Heart left ventricle (tissue), 16 donors: Measurements from ENCODE around the gene MAFG. TPM values are rescaled to one million over a fixed set of nuclear protein-coding genes. Genes with fewer than 3 reads are reported as not detected.

Source experiments
- ATAC-seq, 4 donors: fragments of 200-7000 bp; cut with Tn5 transposase; one replicate each; pipeline ENCODE4 v1.9.1; 2020 to 2022; ENCODE audit warnings: moderate library complexity in 4 of 4, mild to moderate bottlenecking in 3 of 4, moderate number of reproducible peaks in 1 of 4
- DNase-seq, 5 donors: peaks; one replicate each; pipeline ENCODE4 v3.0.0-alpha.2; 2020
- H3K27ac ChIP-seq, 12 donors: fragments of 200-600 bp; sonication (generic) in 4 of 12; one replicate each; pipeline versions ENCODE4 v1.5.0 to v1.8.0; 2016 to 2022; ENCODE audit warnings: mild to moderate bottlenecking in 2 of 12
- H3K27me3 ChIP-seq, 9 donors: fragments of 200-600 bp; sonication (generic) in 2 of 9; one replicate each; pipeline versions ENCODE4 v1.5.1 to v1.8.0; 2016 to 2022; ENCODE audit warnings: mild to moderate bottlenecking in 3 of 9
- H3K36me3 ChIP-seq, 9 donors: fragments of 200-600 bp; sonication (generic) in 2 of 9; one replicate each; pipeline versions ENCODE4 v1.5.0 to v1.8.0; 2018 to 2022; ENCODE audit warnings: mild to moderate bottlenecking in 2 of 9
- H3K4me1 ChIP-seq, 12 donors: fragments of 200-600 bp; sonication (generic) in 4 of 12; one replicate each; pipeline versions ENCODE4 v1.5.0 to v1.8.0; 2016 to 2022; ENCODE audit warnings: mild to moderate bottlenecking in 3 of 12
- H3K4me3 ChIP-seq, 12 donors: fragments of 200-600 bp; sonication (generic) in 4 of 12; one replicate each; pipeline versions ENCODE4 v1.5.0 to v1.8.0; 2017 to 2022; ENCODE audit warnings: mild to moderate bottlenecking in 9 of 12, moderate library complexity in 4 of 12
- H3K9me3 ChIP-seq, 12 donors: fragments of 200-600 bp; sonication (generic) in 4 of 12; one replicate each; pipeline versions ENCODE4 v1.5.0 to v1.8.0; 2016 to 2022; ENCODE audit warnings: mild to moderate bottlenecking in 1 of 12
- CTCF ChIP-seq, 12 donors: fragments of 200-600 bp; sonication (generic) in 4 of 12; IDR thresholded peaks; one replicate each; pipeline versions ENCODE4 v1.5.0 to v1.8.0; 2018 to 2022; ENCODE audit warnings: antibody characterized with exemption in 12 of 12, mild to moderate bottlenecking in 5 of 12
- POLR2A ChIP-seq, 2 donors: fragments of 450-650 bp; IDR thresholded peaks; one replicate each; pipeline ENCODE4 v1.6.1; 2017; ENCODE audit warnings: antibody characterized with exemption in 2 of 2, mild to moderate bottlenecking in 2 of 2, moderate library complexity in 2 of 2
- WGBS, 4 donors: extraction: QIAGEN DNeasy Blood & Tissue Kit in 2 of 4; methylation state at CpG; one replicate each; pipeline versions ENCODE4 v1.1.5 to v1.1.7; 2013 to 2018; 5-methylcytosine and 5-hydroxymethylcytosine counted together
- intact Hi-C, 10 donors: fragments of 100-400 bp; cut with DNase I; formaldehyde crosslinking; loops; one replicate each; pipeline versions ENCODE4 v1.11.1 to v1.14.2; 2022
- polyA plus RNA-seq, 2 donors: library from polyadenylated mRNA; stranded (reverse); fragments of 200-250 nt; gene quantifications; one replicate each; pipeline ENCODE4 v1.2.3, GENCODE V29; 2013
- total RNA-seq, 9 donors: library from RNA; depleted of rRNA in 2 of 9; stranded (reverse); fragments of >200 nt in 2 of 9; fragmentation: NEBNext Ultra II Directional in 3 of 9; extraction: Animal tissue kit (Norgen Biotek cat#: 25700) in 3 of 9; gene quantifications; one replicate each; pipeline versions ENCODE4 v1.1.0 to v1.2.4, GENCODE V29; 2016 to 2023
- donor health status: ischemic (EF 13 %, LVEDD 7.1; RV severe dilation, severe dysfunction).
- donor health status: healthy with polysubstance abuse.
- donor health status: DM: no; HTN: yes; CAD: no.
- donor health status: DM: no; HTN: no; CAD: no.
- donor health status: ischemic (EF 25% LVEDD 6.9; RV normal size, moderate dysfunction).
- donor health status: ischemic (EF 25% LVEDD 5.7; RV mildly dilated, moderate dysfunction).
- donor health status: healthy.
- donor health status: DM: yes; HTN: yes; CAD: no.
- donor health status: ischemic (EF 35%, LVEDD 5.7; RV mildly dilated, moderate dysfunction).
- donor health status: nonischemic (EF 11% LVEDD 7.7; RV severe dilation, severe dysfunction).
- donor health status: DM: yes; HTN: yes; CAD: no.
- donor health status: PGD.
- donor health status: ischemic (EF 29% LVEDD 5.4; RV normal size, mild dysfunction).
- donor health status: nonischemic (EF 23%, LVEDD 6.1; RV moderate dilation, normal function).

MAFG gene
- total and polyA plus RNA-seq, 11 donors = 10.2 to 30.5 (median 18.0) TPM

GRCh38 chr17:81968850-81969812, 41.6 kb upstream of the MAFG start:
- DNase-seq = no peak
- H3K9me3 ChIP-seq = peaks cover 0 to 9% (median 2%) of the 10 kb centered on the region in 12 donors
- no peak overlapping the region for H3K27ac ChIP-seq
- TF ChIP-seq POLR2A (IDR thresholded peaks at IDR 0.05) = no peak
- TF ChIP-seq CTCF (IDR thresholded peaks at IDR 0.05) = no peak
- H3K4me3 ChIP-seq = no peak overlapping the region
- H3K36me3 ChIP-seq = no peaks in the 10 kb centered on the region
- peaks cover 0 to 45% (median 5%) of the 10 kb centered on the region in 9 donors for H3K27me3 ChIP-seq
- H3K4me1 ChIP-seq = peaks cover 0 to 28% (median 17%) of the 10 kb centered on the region in 12 donors
- WGBS, 4 donors = 86 to 88% (median 87%) methylated on average over 11 to 12 of the region's 12 CpGs
- no peak for ATAC-seq
- intact Hi-C loops = loop anchor here in 1 of 10 donors (10.0 kb wide), 1 partner anchor 186 kb away; no protein-coding TSS in a partner anchor

GRCh38 chr17:81968396-81968745, 40.8 kb upstream of the MAFG start:
- ATAC-seq (no peak), DNase-seq (no peak)
- intact Hi-C loops = loop anchor here in 1 of 10 donors (10.0 kb wide), 1 partner anchor 186 kb away; no protein-coding TSS in a partner anchor
- WGBS, 4 donors = 73 to 87% (median 74%) methylated on average over 7 of the region's 7 CpGs
- peaks cover 0 to 28% (median 17%) of the 10 kb centered on the region in 12 donors for H3K4me1 ChIP-seq
- TF ChIP-seq POLR2A (IDR thresholded peaks at IDR 0.05) = no peak
- no peak for TF ChIP-seq CTCF (IDR thresholded peaks at IDR 0.05)
- H3K27ac ChIP-seq = no peak overlapping the region
- H3K9me3 ChIP-seq = peaks cover 0 to 3% (median under 1%) of the 10 kb centered on the region in 12 donors
- H3K4me3 ChIP-seq = peak overlapping the region in 8 of 12 donors; percentile 1 to 22 (median 7)
- peaks cover 0 to 52% (median 8%) of the 10 kb centered on the region in 9 donors for H3K27me3 ChIP-seq
- H3K36me3 ChIP-seq = no peaks in the 10 kb centered on the region

- no peak overlapping the region for H3K27ac ChIP-seq
- ATAC-seq = peak; percentile 77 to 93 (median 88)
Measured at GRCh38 chr17:81967533-81968395, 40.2 kb upstream of the MAFG start.

More at GRCh38 chr17:81967533-81968395, 40.2 kb upstream of the MAFG start:
- intact Hi-C loops = loop anchor here in 1 of 10 donors (10.0 kb wide), 1 partner anchor 187 kb away; no protein-coding TSS in a partner anchor
- WGBS, 4 donors = 9 to 15% (median 14%) methylated on average over 15 to 36 of the region's 36 CpGs
- DNase-seq = peak; percentile 83 to 89 (median 84)
- peak overlapping the region in 9 of 12 donors; percentile 1 to 22 (median 8) for H3K4me3 ChIP-seq
- TF ChIP-seq POLR2A (IDR thresholded peaks at IDR 0.05) (no peak), CTCF (IDR thresholded peaks at IDR 0.05) (no peak)
- no peaks in the 10 kb centered on the region for H3K36me3 ChIP-seq
- peaks cover 0 to 58% (median 14%) of the 10 kb centered on the region in 9 donors for H3K27me3 ChIP-seq
- peaks cover 0 to 28% (median 17%) of the 10 kb centered on the region in 12 donors for H3K4me1 ChIP-seq
- H3K9me3 ChIP-seq = no peaks in the 10 kb centered on the region
